B cell (primary cell): ENCODE data around the gene FAM118B.

ENCODE experiments used
- CTCF ChIP-seq: fragments of 200-600 bp; IDR thresholded peaks from one replicate; pipeline ENCODE4 v1.8.0; 2022; ENCODE audit warnings: antibody characterized with exemption, mild to moderate bottlenecking
- EZH2 ChIP-seq: IDR thresholded peaks from 2 replicates; pipeline ENCODE4 v1.6.1; 2012; ENCODE audit warnings: borderline replicate concordance, low read depth, mild to moderate bottlenecking, moderate library complexity, low read length; ENCODE audit not compliant: insufficient read depth, poor library complexity, severe bottlenecking

GRCh38 chr11:126195119-126195518 is 16.5 kb upstream of the FAM118B start:
- TF ChIP-seq CTCF (no peak), EZH2 (no peak)
